NCI-H187 (cell line): ENCODE measurements around the gene SLC13A4.
"Not testable (repeated sequence)": the region's sequence is repeated elsewhere in the genome, so short reads cannot be mapped to it uniquely, and the experiment has no call there.

Experiments
- DNase-seq, 2 experiments: peaks; one replicate each; lab custom pipeline; 2025; lab: John Stamatoyannopoulos, UW

SLC13A4 gene

GRCh38 chr7:135748770-135749169 lies 20.8 kb upstream of the SLC13A4 start, which contains the start of gene FAM180A:
Gene FAM180A (minus strand): TSS chr7:135748813. CDS start chr7:135748580, 233 bp downstream.
- DNase-seq: no peak

GRCh38 chr7:135747366-135747765 lies 19.4 kb upstream of the SLC13A4 start:
- no peak for DNase-seq

- no peak for DNase-seq
These were observed 17.8 kb upstream of the SLC13A4 start for GRCh38 chr7:135745703-135746312.

- DNase-seq: no peak
These were observed 17.1 kb upstream of the SLC13A4 start for GRCh38 chr7:135744938-135745702.

- DNase-seq: no peak
These were observed 16.1 kb upstream of the SLC13A4 start for GRCh38 chr7:135743907-135744731.

GRCh38 chr7:135742371-135742770 lies 14.4 kb upstream of the SLC13A4 start:
- no peak for DNase-seq

- no peak for DNase-seq
These were observed 13.9 kb upstream of the SLC13A4 start for GRCh38 chr7:135741905-135742304.

GRCh38 chr7:135740889-135741288 lies 12.9 kb upstream of the SLC13A4 start:
- no peak for DNase-seq

GRCh38 chr7:135737306-135737647 lies 9.3 kb upstream of the SLC13A4 start:
- DNase-seq: not testable (repeated sequence)

GRCh38 chr7:135736586-135737305 lies 8.8 kb upstream of the SLC13A4 start:
- DNase-seq: no peak

- DNase-seq: no peak
These were observed 6.3 kb upstream of the SLC13A4 start for GRCh38 chr7:135734343-135734689.

- no peak for DNase-seq
These were observed 5.8 kb upstream of the SLC13A4 start for GRCh38 chr7:135733603-135734342.

- no peak for DNase-seq
These were observed 3.1 kb upstream of the SLC13A4 start for GRCh38 chr7:135731131-135731530.

GRCh38 chr7:135729230-135729629 lies 1.2 kb upstream of the SLC13A4 start:
- DNase-seq: no peak

- no peak for DNase-seq
These were observed 894 bp downstream of the SLC13A4 start for GRCh38 chr7:135726911-135727673.

- no peak for DNase-seq
These were observed 1.7 kb downstream of the SLC13A4 start for GRCh38 chr7:135726276-135726788.

GRCh38 chr7:135723411-135723810 lies 4.6 kb downstream of the SLC13A4 start:
- no peak for DNase-seq

- DNase-seq: no peak
These were observed 6.7 kb downstream of the SLC13A4 start for GRCh38 chr7:135721198-135721820.

- DNase-seq: no peak
These were observed 8.3 kb downstream of the SLC13A4 start for GRCh38 chr7:135719688-135720087.
